GM21515 (cell line): Measurements from ENCODE around the gene VPS72.

ENCODE experiments used
- ATAC-seq: cut with Tn5 transposase; IDR thresholded peaks from one replicate; pipeline ENCODE4 v1.9.1; 2021; ENCODE audit not compliant: unreplicated experiment

The VPS72 gene

DNA sequence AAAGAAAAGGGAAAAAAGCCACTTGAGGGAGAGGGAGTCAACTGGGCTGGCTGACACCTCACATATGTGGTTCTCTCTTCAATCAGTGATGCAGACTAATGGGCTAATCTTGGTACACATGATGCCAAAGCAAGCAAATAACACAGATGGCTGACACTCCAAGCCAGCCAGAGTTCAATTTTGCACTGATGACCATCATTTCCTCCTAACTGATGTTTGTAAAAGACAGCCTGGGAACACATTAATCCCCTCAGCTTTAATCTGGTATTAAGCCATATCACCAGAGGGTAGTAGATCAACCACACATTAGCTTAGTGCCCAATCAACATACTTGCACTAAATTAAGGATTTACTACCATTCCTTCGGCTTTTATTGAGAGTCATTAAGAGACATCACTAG is 2.8 kb downstream of the VPS72 start:
- no peak for ATAC-seq

DNA sequence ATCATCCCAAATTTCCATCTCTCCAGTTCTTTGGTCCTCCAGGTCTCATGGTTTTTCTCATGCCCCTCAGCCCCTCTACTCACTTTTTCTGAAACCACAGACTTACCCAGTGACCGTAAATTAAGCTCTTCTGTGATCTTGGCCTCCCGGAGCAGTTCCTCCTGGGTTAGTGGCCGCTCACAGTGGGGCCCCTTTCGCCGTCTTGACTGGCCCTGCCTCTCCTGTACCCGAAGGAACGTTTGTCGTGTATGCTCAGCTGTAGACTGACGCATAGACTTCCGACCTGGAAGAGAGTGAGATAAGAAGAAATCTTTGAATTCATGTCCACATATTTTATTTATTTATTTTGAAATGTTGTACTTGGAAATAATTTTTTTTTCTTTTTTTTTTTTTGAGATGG is 5.8 kb downstream of the VPS72 start:
- no peak for ATAC-seq

DNA sequence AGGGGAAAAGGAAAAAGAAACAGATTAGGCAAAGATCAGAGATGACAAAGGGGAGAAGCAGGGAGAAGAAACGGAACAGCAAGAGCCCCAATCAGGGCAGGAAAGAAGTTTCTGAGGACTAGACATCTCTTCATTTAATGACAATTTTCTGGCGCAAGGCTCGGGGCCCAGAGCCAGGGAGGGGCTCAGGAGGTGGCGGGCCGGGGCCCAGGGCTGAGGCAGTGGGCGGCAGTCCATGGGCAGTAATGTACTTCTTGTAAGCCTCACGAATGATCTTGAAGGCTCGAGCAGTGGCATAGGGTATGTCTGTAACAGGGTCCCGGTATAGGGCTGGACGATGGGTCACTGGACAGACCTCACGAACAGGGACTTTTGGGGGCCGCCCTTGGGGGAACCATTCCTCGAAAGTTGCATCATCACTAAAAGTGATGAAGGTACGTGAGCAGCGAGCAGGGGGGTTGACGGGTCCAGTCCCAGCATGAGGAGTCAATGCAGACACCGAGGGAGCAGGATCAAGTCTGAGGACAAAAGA is 13.4 kb downstream of the VPS72 start:
- no peak for ATAC-seq

DNA sequence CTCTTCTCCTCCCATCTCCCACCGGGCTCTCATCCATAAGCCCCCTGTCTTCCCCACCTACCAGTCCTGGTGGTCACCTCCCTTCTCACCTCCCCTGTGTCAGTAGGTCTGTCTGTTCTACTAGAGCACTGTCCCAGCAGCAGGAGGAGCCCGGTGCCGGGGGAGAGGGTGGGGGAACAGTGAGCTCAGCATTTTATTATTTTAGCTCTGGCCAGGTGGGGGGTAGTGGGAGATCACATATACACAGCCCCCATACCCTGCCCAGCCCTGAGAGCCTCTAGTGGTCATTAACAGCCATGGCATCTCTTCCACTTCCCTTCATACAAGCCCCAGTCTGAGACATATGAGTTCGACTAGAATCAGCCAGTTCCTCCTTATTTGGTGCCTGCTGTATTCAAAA is 14.1 kb downstream of the VPS72 start, which contains the start of gene TMOD4:
Gene TMOD4 (minus strand): TSS at position 119 of the 400 bp plus-strand sequence. CDS start 1,106 bp downstream, outside the sequence.
- ATAC-seq = no peak

DNA sequence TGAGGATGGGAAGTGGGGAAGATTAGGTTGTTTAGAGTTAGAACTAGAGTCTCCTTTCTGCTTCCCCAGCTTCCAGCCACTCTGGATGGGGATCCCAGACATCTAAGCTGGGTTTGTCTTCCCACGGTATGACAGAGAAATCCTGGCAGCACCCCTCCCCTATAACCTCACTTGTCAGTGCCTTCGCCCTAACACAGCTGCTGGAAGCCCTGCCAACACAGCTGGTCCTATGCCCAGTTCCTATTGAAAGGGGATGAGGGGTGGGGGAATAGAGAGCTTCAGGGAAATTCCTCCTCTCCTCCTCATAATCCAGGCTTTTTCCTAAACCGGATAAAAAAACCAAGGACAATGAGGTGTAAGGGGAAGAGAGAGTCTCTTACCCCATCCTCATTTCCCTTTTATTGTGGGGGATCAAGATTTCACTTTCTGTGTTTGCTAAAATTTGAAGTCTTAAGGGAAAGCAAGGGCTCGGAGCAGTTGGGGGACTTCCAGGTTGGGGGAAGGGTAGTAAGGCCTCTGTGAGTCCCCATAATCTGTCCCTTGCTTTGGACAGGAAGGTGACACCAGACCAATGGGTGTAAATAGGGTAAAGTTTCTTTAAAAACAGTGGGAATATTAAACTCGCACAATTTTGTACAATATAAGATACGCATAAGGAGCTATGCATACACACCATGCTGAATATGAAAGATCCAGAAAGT is 14.8 kb downstream of the VPS72 start:
- ATAC-seq = no peak

DNA sequence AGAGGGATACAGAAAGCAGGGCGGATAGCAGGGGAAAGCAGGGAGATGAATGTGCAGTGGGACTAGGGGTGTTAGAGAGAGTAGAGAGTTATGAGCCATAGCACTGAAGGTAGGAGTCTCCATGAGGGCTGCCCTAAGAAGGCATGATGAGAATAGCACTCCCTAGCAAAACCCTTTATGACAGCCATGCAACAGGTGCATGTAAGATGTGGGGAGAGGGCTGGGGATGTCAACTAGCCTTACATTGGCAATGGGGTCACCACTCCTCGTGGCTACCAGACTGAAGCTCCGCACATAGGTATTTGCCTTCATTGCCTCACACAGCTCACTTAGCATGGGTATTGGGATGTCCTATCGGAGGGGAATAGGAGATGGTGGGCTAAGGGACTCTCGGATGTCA is 18.8 kb downstream of the VPS72 start:
- ATAC-seq = no peak

DNA sequence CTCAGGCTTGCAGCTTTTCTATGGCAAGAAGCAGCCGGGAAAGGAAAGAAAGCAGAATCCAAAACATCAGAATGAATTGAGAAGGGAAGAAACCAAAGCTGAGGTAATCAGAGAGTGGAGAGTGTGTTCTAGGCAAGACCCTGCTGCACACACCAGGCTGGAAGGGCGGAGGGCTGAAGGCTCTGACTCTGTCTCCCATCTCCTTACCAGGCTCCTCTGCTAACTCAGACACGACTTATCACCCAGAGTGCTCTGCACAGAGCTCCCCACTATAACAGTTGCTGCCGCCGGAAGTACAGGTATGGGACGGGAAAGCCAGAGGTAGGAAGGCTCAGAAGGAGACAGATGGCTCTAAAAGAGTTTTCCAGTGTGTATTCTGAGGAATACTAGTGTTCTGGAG is 22.9 kb downstream of the VPS72 start:
- no peak for ATAC-seq

DNA sequence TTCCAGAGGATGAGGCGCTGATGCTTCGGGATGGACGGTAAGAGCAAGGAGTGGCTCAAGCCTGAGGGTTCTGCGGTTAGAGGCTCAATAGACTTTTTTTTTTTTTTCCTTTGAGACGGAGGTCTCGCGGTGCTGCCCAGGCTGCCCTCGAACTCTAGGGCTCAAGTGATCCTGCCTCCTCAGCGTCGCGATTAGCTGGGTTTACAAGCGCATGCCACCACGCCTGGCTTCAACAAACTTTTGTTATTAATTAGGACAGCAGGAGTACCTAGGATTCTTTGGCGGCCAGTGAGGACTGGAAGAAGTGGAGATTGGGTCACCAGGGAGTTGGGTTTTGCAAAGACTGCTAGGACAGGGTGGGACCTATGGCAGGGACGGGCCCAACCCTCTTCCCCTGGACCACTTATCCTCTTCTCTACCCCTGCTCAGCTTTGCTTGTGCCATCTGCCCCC is 23.5 kb downstream of the VPS72 start:
- ATAC-seq = no peak

DNA sequence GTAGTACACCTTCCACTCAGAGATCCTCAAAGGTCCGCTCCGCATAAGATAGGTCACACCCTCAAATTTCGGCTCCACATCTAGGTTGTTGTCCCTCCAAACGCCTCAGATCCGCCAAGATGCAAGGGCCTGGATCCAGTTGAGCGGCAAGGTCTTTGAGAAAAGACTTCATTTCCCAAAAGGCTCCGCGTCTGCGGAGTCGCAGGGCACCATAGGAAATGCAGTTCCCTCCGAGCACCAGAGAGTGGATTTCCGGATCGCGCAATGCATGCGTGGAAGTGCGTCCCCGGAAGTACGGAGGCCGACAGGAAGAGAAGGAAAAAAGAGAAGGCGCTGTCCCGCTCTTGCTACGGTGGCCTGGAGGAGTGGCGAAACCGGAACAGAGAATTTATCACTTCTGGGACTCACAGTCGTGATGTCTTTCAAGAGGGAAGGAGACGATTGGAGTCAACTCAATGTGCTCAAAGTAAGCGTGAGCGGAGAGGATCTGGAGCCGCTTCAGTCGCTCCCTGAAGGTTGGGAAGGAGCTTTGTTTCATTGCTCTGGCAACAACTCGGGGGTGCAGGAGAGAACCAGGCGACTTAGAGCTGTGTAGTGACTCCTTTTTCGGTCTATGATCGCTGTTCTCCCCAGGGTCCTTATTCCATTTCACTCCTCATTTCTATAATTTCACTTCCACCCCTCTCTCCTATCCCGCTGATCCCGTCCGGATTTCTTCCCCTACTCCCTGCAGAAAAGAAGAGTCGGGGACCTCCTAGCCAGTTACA is 24.1 kb downstream of the VPS72 start, which contains the start of the genes LYSMD1 and SCNM1:
Gene LYSMD1 (minus strand): TSS at position 165 of the 767 bp plus-strand sequence. CDS start 644 bp downstream, outside the sequence.
Gene SCNM1 (plus strand): TSS at position 407 of the 767 bp plus-strand sequence. CDS start 9 bp downstream, at position 416.
- peak; percentile 80 for ATAC-seq

DNA sequence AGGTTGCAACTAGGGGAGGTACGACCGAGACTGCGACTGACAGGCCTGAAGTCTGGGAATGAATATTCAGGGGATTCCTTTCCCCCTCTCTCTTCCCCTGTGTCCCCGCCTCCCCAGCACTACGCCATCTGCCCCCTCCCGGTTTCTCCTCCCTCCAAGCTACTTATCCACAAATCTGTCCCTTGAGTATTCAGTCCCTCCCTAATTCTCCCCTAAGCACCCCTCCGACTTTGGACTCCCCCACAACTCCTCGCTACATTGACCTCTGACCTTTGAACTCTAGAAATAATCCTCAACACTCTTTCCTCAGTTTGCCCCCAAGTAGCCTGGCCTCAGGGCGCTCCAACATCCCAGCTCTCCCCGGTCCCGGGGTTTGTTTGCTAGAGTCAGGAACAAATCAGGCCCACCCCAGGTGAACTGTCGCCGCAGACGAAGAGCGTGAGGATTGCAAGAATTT is 24.7 kb downstream of the VPS72 start:
- ATAC-seq = peak; percentile 11

DNA sequence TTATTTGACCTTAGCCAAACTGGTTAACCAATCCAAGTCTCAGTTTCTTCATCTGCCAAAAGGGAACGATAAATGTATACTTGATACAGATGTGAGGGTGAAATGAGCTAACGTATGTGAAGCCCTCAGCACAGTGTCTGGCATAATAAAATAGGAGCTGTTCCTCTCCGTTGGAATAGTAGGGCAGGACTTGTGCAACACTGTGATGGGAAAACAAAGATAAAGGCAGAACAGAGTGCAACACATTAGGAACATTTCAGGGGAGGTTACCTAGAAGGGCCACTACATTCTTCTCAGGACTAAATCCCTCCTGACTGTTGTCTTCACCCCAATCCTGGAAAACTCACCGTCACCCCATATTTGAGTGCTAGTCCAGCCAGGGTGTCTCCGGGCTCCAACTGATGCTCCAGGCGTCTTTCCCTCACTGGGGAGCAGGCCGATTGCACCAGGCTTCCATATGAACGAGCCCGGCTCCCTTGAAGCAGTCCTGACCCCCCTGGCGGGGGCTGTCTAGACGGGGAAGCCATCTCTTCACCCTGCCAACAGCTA is 25.2 kb downstream of the VPS72 start:
- no peak for ATAC-seq

DNA sequence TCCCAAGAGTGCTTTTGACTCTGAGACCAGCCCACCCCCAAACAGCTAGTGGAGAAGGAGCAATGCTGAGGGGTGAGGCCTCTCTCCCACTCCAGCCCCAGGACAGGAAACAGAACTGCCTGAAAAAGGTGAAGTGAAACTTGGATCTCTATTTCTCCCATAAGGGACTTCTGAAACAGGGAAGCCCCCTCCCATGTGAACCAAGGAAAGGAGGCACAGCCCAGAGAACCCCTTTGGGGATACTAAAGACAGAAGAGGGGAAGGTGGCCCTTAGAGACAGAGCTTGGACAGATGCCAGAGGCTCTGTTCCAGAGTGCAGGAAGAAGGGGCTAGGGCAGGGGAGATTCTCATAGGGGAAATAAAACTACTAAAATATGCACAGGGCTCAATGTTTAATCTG is 30.6 kb downstream of the VPS72 start:
- ATAC-seq = no peak

DNA sequence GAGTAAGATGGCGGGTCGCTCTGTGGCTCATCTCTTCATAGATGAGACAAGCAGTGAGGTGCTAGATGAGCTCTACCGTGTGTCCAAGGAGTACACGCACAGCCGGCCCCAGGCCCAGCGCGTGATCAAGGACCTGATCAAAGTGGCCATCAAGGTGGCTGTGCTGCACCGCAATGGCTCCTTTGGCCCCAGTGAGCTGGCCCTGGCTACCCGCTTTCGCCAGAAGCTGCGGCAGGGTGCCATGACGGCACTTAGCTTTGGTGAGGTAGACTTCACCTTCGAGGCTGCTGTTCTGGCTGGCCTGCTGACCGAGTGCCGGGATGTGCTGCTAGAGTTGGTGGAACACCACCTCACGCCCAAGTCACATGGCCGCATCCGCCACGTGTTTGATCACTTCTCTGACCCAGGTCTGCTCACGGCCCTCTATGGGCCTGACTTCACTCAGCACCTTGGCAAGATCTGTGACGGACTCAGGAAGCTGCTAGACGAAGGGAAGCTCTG is 31.2 kb downstream of the VPS72 start:
- ATAC-seq = no peak

DNA sequence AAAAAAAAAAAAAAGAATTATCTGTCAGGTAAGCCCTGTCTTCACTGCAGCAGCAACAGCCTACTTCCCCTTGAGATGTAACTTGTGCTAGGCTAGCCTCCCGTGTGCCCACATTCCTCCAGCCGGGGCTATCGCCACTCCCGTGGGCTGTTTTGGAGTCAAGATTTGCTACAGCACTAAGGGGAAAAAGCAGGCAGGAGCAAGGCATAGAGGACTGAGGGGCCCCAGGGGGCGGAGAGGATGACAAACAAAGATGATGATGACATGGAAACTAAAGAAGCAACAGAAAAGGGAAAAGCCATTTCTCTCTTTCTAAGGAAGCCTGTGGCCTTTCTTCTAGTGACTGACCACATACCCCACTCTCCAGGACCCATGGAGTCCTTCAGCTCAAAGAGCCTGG is 31.7 kb downstream of the VPS72 start:
- no peak for ATAC-seq

DNA sequence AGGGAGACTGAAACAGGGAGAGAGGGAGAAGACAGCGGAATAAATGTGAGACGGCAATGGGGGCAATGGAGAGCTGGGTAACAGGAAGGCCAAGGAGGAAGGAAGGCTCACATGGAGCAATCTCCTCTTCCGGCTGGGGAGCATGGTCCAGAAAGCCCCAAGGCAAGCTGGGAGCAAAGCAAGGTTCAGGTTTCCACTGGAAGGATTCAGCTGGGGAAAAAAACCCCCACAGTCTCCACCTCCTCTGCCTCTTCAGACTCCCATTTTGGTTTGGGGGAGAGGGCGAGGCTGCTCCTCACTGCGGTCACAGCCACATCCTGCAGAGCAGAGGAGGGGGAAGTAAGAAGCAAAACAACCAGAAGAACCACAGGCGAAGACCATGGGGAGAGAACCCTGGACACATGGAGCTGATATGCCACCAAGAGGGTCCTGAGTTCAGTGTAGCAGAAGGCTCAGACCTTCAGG is 32.9 kb downstream of the VPS72 start:
- ATAC-seq = no peak

DNA sequence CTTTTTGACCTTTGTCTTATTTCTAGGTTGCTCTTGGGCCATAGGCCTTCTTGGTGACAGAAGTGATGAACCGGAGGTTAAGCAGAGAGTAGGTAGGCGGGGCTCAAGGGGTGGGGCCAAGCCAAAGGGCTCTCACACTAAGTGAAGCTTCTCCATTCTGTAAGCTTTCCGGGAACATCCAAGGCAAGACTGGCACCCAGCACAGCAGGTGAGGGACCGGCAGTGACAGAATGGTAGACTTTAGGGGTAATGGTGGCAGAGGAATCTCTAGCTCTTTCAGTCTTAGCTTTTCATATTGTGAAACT is 33.5 kb downstream of the VPS72 start, which contains the start of gene TNFAIP8L2:
Gene TNFAIP8L2 (plus strand): TSS at position 135 of the 305 bp plus-strand sequence. CDS start 2,049 bp downstream, outside the sequence.
- peak; percentile 61 for ATAC-seq

DNA sequence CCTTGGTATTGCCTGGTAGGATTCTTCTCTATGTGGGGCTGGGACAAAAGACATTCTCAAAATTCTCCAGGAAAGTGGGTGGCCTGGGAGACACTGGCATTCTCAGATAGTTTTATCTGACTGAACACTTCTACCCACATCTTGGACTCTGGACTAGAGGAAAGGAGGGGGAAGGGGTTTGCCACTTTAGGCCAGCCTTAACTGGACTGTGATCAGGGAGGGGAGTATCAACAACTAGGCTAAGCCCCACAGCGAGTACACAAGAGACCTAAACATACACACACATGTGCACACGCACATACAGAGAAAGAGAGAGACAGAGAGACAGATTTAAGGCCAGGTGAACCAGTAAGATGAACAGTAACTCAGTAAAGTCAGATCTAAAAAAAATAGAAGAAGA is 42.3 kb downstream of the VPS72 start:
- ATAC-seq = no peak

DNA sequence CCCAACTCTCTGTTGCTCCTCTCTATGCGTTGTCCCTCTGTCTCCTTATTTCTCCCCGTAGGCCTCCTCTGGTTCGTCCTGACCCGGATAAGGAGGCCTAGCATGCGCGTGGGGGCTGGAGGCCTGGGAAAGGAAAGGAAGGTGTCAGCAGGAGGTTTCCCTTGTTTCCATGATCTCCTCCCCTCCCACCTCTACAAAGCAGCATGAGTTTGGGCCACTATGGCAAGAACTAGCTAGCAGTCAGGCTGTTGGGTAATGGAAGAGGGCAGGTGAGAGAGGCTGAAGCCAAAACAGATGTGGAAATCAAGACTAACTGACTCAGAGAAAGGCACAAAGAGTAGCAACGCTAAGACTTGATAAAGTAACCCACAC is 42.9 kb downstream of the VPS72 start:
- ATAC-seq = no peak

DNA sequence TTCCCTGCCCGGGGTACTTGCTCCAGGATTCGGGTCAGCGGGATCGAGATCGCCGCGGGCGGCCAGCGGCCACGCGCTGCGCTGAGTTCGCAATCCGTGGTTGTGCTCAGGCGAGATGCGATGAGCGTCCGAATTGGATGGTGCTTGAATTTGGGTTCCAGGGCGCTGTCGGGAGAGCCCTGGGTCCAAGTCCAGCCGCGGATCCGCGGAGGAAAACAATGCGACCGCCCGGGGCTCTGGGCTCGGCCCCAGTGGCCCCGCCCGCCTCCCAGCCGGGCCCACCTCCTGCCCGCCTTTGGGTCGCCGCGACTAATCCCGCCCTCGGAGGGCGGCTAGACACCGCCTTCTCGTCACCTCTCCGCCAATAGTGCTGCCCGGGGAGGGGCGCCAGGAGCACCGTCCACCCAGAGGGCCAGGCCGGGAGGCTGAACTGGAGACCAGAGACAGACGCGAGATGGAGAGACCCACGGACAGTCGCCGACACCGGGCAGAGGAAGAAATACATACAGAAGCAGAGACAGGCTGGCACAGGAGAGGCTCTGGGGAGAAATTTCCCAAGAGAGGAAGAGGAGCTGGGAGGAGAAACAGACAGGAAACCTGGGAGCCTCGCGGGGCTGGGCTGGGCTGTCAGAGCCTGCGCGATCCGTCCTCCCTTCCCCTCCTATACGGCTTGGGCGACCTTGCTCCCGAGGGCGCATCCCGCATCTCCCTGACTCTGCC is 43.4 kb downstream of the VPS72 start, which contains the start of gene SEMA6C:
Gene SEMA6C (minus strand): TSS at position 220 of the 720 bp plus-strand sequence. CDS start 4,010 bp downstream, outside the sequence.
- peak; percentile 96 for ATAC-seq

DNA sequence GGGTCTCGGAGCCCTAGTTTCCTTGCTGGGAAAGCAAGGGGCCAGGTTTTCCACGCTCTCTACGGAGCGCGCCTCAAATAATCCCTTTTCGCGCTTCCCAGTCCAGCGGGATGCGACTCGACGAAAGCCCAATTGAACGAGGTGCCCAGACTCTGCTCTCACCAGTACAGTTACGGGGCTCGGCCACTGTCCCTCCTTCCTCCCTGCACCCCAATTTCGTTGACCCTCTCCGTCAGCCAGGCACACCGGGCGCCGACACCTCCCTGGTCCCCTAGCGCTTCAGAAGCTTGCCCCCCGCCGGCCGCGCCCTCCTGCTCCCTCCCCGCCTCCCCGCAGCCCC is 44.0 kb downstream of the VPS72 start:
- ATAC-seq = peak; percentile 10
